Measurements from ENCODE around the gene IL17D.

DNA sequence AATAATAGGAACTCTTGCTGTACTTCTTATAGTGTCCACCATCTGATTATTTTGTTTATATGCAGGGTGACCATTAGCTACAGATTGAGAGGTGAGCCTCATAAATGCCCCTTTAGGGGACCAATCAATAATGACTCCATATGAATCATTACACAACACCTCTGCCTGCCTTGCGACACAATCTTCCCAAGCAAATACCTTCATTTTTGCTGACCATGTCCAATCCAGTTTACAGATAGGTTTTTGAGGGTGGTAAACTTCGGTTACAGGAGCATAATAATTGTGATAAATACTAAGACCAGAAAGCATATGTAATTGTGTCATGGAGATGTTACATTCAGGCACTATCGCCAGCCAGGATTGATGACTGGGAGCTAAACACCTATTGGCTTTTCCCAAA, 23.6 kb upstream of the IL17D start:
- TF ChIP-seq EZH2 (IDR thresholded peaks at IDR 0.05) (no peak), POLR2AphosphoS5 (IDR thresholded peaks at IDR 0.05; ENCODE audit: borderline replicate concordance, low read depth, low read length) (no peak)
